HCT116 (cell line): ENCODE data around the gene CAMTA2. TPM values are rescaled to one million over a fixed set of nuclear protein-coding genes. Genes with fewer than 3 reads are reported as not detected.

ENCODE experiments used
- ATAC-seq: fragments of 200-7000 bp; cut with Tn5 transposase; 2 replicates; pipeline ENCODE4 v1.9.1; 2020; ENCODE audit warnings: mild to moderate bottlenecking, moderate library complexity
- BruUV-seq: library from RNA; stranded (reverse); fragments of 400-500 nt; replicated peaks from 2 replicates; lab custom pipeline; 2021; lab: Mats Ljungman, UMichigan
- CTCF ChIA-PET: fragments of 300-600 bp; sonication (Branson Sonifier 250); formaldehyde crosslinking; loops from one replicate; lab custom pipeline; 2021; ENCODE audit warnings: antibody characterized with exemption; lab: Charles Lee
- POLR2A ChIA-PET: fragments of 300-600, 350-600 bp; sonication (Branson Sonifier 250); formaldehyde crosslinking; loops from one replicate; lab custom pipeline; 2021; ENCODE audit warnings: antibody characterized with exemption; lab: Charles Lee
- RAD21 ChIA-PET, 2 experiments: fragments of 300-600 bp; sonication (Branson Sonifier 250); formaldehyde crosslinking; loops; one replicate each; lab custom pipeline; 2023; ENCODE audit warnings: low total read pairs in 2 of 2; ENCODE audit not compliant: uncharacterized antibody in 2 of 2, unreplicated experiment in 2 of 2, low non-redundant PET in 1 of 2; lab: Charles Lee
- DNase-seq: peaks from one replicate; pipeline ENCODE4 v3.0.0-alpha.2; 2010; ENCODE audit warnings: low read depth, low spot score
- H2AFZ ChIP-seq: fragments of 200-600 bp; shearing (Covaris generic), sonication (generic); 2 replicates; pipeline ENCODE4 v1.6.1; 2017; ENCODE audit warnings: low read depth, mixed run types, mixed read lengths, antibody characterized with exemption, low read length; ENCODE audit not compliant: poor library complexity, severe bottlenecking
- H3K27ac ChIP-seq: 2 replicates; pipeline ENCODE4 v1.5.1; 2012; ENCODE audit warnings: low read depth, low read length
- H3K27me3 ChIP-seq: fragments of 200-600 bp; sonication (generic); 2 replicates; pipeline ENCODE4 v1.6.1; 2016; ENCODE audit warnings: mixed run types, low read length, mixed read lengths; ENCODE audit not compliant: insufficient read depth
- H3K36me3 ChIP-seq, 2 experiments: fragments of 200-500 bp in 1 of 2; fragments of 200-600 bp in 1 of 2; sonication (Bioruptor generic) in 1 of 2; sonication (generic) in 1 of 2; 2 replicates each; pipeline versions ENCODE4 v1.5.1 to v1.6.1; 2014 to 2016; ENCODE audit warnings: low read length in 2 of 2, inconsistent platforms in 1 of 2, mixed read lengths in 1 of 2, mixed run types in 1 of 2; ENCODE audit not compliant: insufficient read depth in 2 of 2, control insufficient read depth in 1 of 2
- H3K4me1 ChIP-seq, 2 experiments: fragments of 200-600 bp in 1 of 2; sonication (generic) in 1 of 2; 2 replicates each; pipeline versions ENCODE4 v1.5.1 to v1.6.1; 2012 to 2017; ENCODE audit warnings: low read length in 2 of 2, inconsistent platforms in 1 of 2, mild to moderate bottlenecking in 1 of 2, mixed read lengths in 1 of 2, mixed run types in 1 of 2, moderate library complexity in 1 of 2; ENCODE audit not compliant: insufficient read depth in 2 of 2, control insufficient read depth in 1 of 2
- H3K4me2 ChIP-seq: fragments of 200-600 bp; sonication (generic); 2 replicates; pipeline ENCODE4 v1.6.1; 2017; ENCODE audit warnings: mixed run types, low read length, mixed read lengths
- H3K4me3 ChIP-seq, 2 experiments: fragments of 200-600 bp in 1 of 2; sonication (generic) in 1 of 2; replicated peaks in 1 of 2; 2 replicates each; pipeline ENCODE4 v1.5.1; 2011 to 2016; ENCODE audit warnings: low read length in 2 of 2, control low read depth in 1 of 2, low read depth in 1 of 2, mild to moderate bottlenecking in 1 of 2, mixed read lengths in 1 of 2, mixed run types in 1 of 2
- H3K79me2 ChIP-seq: fragments of 200-600 bp; sonication (generic); 2 replicates; pipeline ENCODE4 v1.6.1; 2017; ENCODE audit warnings: mild to moderate bottlenecking, mixed run types, low read length, moderate library complexity, mixed read lengths; ENCODE audit not compliant: insufficient read depth
- H3K9ac ChIP-seq: fragments of 200-600 bp; sonication (generic); 2 replicates; pipeline ENCODE4 v1.6.1; 2016; ENCODE audit warnings: low read length, mixed read lengths
- H3K9me2 ChIP-seq: fragments of 200-600 bp; sonication (generic), shearing (Covaris generic); 2 replicates; pipeline ENCODE4 v1.6.1; 2017; ENCODE audit warnings: mixed run types, mild to moderate bottlenecking, moderate library complexity; ENCODE audit not compliant: insufficient read depth
- H3K9me3 ChIP-seq, 2 experiments: fragments of 200-500 bp in 1 of 2; fragments of 200-600 bp in 1 of 2; sonication (Bioruptor generic) in 1 of 2; sonication (generic) in 1 of 2; 2 replicates each; pipeline ENCODE4 v1.6.1; 2014 to 2017; ENCODE audit warnings: low read length in 2 of 2, mixed read lengths in 2 of 2, inconsistent platforms in 1 of 2, low read depth in 1 of 2, mild to moderate bottlenecking in 1 of 2, mixed run types in 1 of 2, moderate library complexity in 1 of 2; ENCODE audit not compliant: control insufficient read depth in 1 of 2, insufficient read depth in 1 of 2
- H4K20me1 ChIP-seq: fragments of 200-600 bp; sonication (generic), shearing (Covaris generic); 2 replicates; pipeline ENCODE4 v1.6.1; 2017; ENCODE audit warnings: mixed run types, mild to moderate bottlenecking, moderate library complexity; ENCODE audit not compliant: insufficient read depth
- ATF3 ChIP-seq: IDR thresholded peaks from 2 replicates; pipeline ENCODE4 v1.6.1; 2012
- CBX3 ChIP-seq: IDR thresholded peaks from 2 replicates; pipeline ENCODE4 v1.6.1; 2012; ENCODE audit warnings: low read depth
- CEBPB ChIP-seq: IDR thresholded peaks from 2 replicates; pipeline ENCODE4 v1.6.1; 2012; ENCODE audit warnings: low read depth
- CTCF ChIP-seq, 3 experiments: fragments of 200-600 bp in 1 of 3; sonication (generic) in 1 of 3; IDR thresholded peaks in 2 of 3; conservative IDR thresholded peaks in 1 of 3; 2 replicates each; pipeline ENCODE4 v1.5.1; 2012 to 2017; ENCODE audit warnings: low read depth in 2 of 3, low read length in 2 of 3, antibody characterized with exemption in 1 of 3, borderline replicate concordance in 1 of 3, control low read depth in 1 of 3, mild to moderate bottlenecking in 1 of 3, mixed read lengths in 1 of 3, mixed run types in 1 of 3, moderate library complexity in 1 of 3; ENCODE audit not compliant: insufficient read depth in 1 of 3
- EGR1 ChIP-seq: IDR thresholded peaks from 2 replicates; pipeline ENCODE4 v1.6.1; 2012; ENCODE audit warnings: low read depth
- ELF1 ChIP-seq: IDR thresholded peaks from 2 replicates; pipeline ENCODE4 v1.6.1; 2012; ENCODE audit warnings: low read depth, borderline replicate concordance
- EZH2phosphoT487 ChIP-seq: fragments of 200-600 bp; IDR thresholded peaks from 2 replicates; pipeline ENCODE4 v1.6.1; 2018; ENCODE audit warnings: antibody characterized with exemption, borderline replicate concordance
- FOSL1 ChIP-seq: IDR thresholded peaks from 2 replicates; pipeline ENCODE4 v1.6.1; 2012; ENCODE audit warnings: low read depth
- JUND ChIP-seq: IDR thresholded peaks from 2 replicates; pipeline ENCODE4 v1.6.1; 2012
- MAX ChIP-seq: IDR thresholded peaks from 2 replicates; pipeline ENCODE4 v1.6.1; 2012
- POLR2A ChIP-seq: IDR thresholded peaks from 2 replicates; pipeline ENCODE4 v1.7.0; 2011; ENCODE audit warnings: borderline replicate concordance; ENCODE audit not compliant: insufficient read depth, insufficient read length; ENCODE audit errors: extremely low read depth
- POLR2AphosphoS5 ChIP-seq: IDR thresholded peaks from 2 replicates; pipeline ENCODE4 v1.6.1; 2011; ENCODE audit warnings: mild to moderate bottlenecking, low read depth, low read length, moderate library complexity
- RAD21 ChIP-seq: IDR thresholded peaks from 2 replicates; pipeline ENCODE4 v1.6.1; 2012; ENCODE audit warnings: low read depth, mild to moderate bottlenecking
- SIN3A ChIP-seq: IDR thresholded peaks from 2 replicates; pipeline ENCODE4 v1.6.1; 2012; ENCODE audit warnings: low read depth
- TCF7L2 ChIP-seq: IDR thresholded peaks from 2 replicates; pipeline ENCODE4 v1.7.0; 2011; ENCODE audit warnings: borderline replicate concordance, inconsistent platforms; ENCODE audit not compliant: insufficient read depth, insufficient read length; ENCODE audit errors: extremely low read depth
- ZNF274 ChIP-seq: fragments of 200-500 bp; sonication (Bioruptor generic); IDR thresholded peaks from 2 replicates; pipeline ENCODE4 v1.6.1; 2014; ENCODE audit warnings: mild to moderate bottlenecking, low read depth, low read length, inconsistent platforms
- intact Hi-C: fragments of 100-400 bp; cut with micrococcal nuclease; formaldehyde crosslinking; loops from 2 replicates; pipeline ENCODE4 v1.10.0; 2022
- total RNA-seq: library from RNA; stranded (reverse); gene quantifications from one replicate; pipeline ENCODE4 v1.2.1, GENCODE V29; 2021; ENCODE audit not compliant: unreplicated experiment

CAMTA2 gene
- total RNA-seq, 1 experiment from 2014 or later = 37.8 TPM

DNA sequence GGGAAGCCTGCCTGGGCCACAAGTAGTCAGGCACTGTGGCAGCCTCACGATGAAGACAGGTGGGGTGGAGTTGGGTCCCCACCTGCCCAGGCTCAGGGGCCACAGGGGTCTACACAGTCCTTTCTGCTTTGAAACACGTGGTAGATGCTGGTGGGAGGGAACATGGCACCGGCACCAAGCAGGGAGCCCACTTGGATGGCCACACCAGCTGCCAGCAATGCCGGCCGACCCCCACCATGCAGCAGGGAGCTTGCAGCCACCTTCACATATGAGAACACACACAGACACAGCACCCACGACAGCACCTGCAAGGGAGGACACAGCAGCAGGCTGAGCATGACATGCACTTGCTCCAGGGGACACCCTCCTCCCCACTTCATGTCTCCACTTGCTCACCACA, 45.4 kb upstream of the CAMTA2 start:
- intact Hi-C loops = no loop called here
- H3K27ac ChIP-seq = no peak overlapping the region
- H3K4me2 ChIP-seq = no peak overlapping the region
- peaks cover 3 to 11% of the 10 kb centered on the region in 2 experiments; a peak in 3 of 4 replicates for H3K4me1 ChIP-seq
- no peaks in the 10 kb centered on the region for H3K27me3 ChIP-seq
- H3K9ac ChIP-seq = no peak overlapping the region
- no peak overlapping the region for H3K4me3 ChIP-seq
- CTCF ChIA-PET = no interaction called here
- no peak for ATAC-seq
- no peak overlapping the region for H2AFZ ChIP-seq
- RAD21 ChIA-PET = no interaction called here
- H3K79me2 ChIP-seq = no peaks in the 10 kb centered on the region
- BruUV-seq = no TSS peak
- POLR2A ChIA-PET = no interaction called here
- H4K20me1 ChIP-seq = no peaks in the 10 kb centered on the region
- no peaks in the 10 kb centered on the region for H3K9me2 ChIP-seq
- H3K36me3 ChIP-seq = no peaks in the 10 kb centered on the region
- no peak for DNase-seq
- TF ChIP-seq ZNF274 = no peak
- no peak for TF ChIP-seq CEBPB
- TF ChIP-seq POLR2A = no peak
- no peak for TF ChIP-seq CBX3
- TF ChIP-seq POLR2AphosphoS5 = no peak
- TF ChIP-seq FOSL1 = no peak
- no peak for TF ChIP-seq EZH2phosphoT487
- no peak for TF ChIP-seq TCF7L2
- no peaks in the 10 kb centered on the region for H3K9me3 ChIP-seq

- CTCF ChIA-PET = interaction anchor here (0.9 kb wide), 2 partner anchors 9 to 24 kb away, joined by 3 to 4 read pairs; no protein-coding TSS in a partner anchor
- H3K4me2 ChIP-seq = peak overlapping the region; percentile 84
- H3K4me3 ChIP-seq = peak overlapping the region; percentile 30 to 44
- H3K9me2 ChIP-seq = no peaks in the 10 kb centered on the region
- DNase-seq = peak; percentile 62
- intact Hi-C loops = loop anchor here (1.0 kb wide), 1 partner anchor 31 kb away; no protein-coding TSS in a partner anchor
- H4K20me1 ChIP-seq = no peaks in the 10 kb centered on the region
- H2AFZ ChIP-seq = peak overlapping the region; percentile 88
- peak; percentile 84 for ATAC-seq
- POLR2A ChIA-PET = no interaction called here
- no peaks in the 10 kb centered on the region for H3K79me2 ChIP-seq
- no TSS peak for BruUV-seq
- H3K4me1 ChIP-seq = peaks cover 3 to 11% of the 10 kb centered on the region in 2 experiments; a peak in 3 of 4 replicates
- no peaks in the 10 kb centered on the region for H3K27me3 ChIP-seq
- RAD21 ChIA-PET = no interaction called here
- no peaks in the 10 kb centered on the region for H3K36me3 ChIP-seq
- no peak overlapping the region for H3K27ac ChIP-seq
- no peaks in the 10 kb centered on the region for H3K9me3 ChIP-seq
- H3K9ac ChIP-seq = peak overlapping the region; percentile 44; the same call in 1 of the 2 replicates
- TF ChIP-seq TCF7L2 = no peak
- no peak for TF ChIP-seq CEBPB
- TF ChIP-seq POLR2AphosphoS5 = no peak
- peak; percentile 49; the same call in 1 of the 2 replicates for TF ChIP-seq RAD21
- TF ChIP-seq ELF1 = no peak
- TF ChIP-seq ATF3 = no peak
- peak; percentile 75 for TF ChIP-seq MAX
- TF ChIP-seq CTCF (IDR thresholded peaks at IDR 0.05 in 2 of 3, conservative IDR thresholded peaks at IDR 0.05 in 1 of 3; ENCODE audit: borderline replicate concordance in 1 of 3, insufficient read depth in 1 of 3, low read depth in 2 of 3, low read length in 2 of 3) = peak; percentile 55 to 79 (median 55)
- TF ChIP-seq SIN3A = no peak
- peak; percentile 41; the same call in 1 of the 2 replicates for TF ChIP-seq EGR1
- TF ChIP-seq JUND = no peak
Observed at GRCh38 chr17:5031365-5032082, 44.0 kb upstream of the CAMTA2 start.
